HL-60 (cell line): ENCODE measurements around the gene VSX1.

ENCODE experiments used
- TF ChIP-seq, protein P1 (sequence below): IDR thresholded peaks from one replicate; pipeline ENCODE4 v1.5.1; 2011; ENCODE audit warnings: low read length, control low read depth, inconsistent platforms; ENCODE audit not compliant: insufficient read depth
- TF ChIP-seq, protein P2 (sequence below): IDR thresholded peaks from 2 replicates; pipeline ENCODE4 v1.6.1; 2012; ENCODE audit warnings: low read depth; ENCODE audit not compliant: insufficient replicate concordance

DNA sequence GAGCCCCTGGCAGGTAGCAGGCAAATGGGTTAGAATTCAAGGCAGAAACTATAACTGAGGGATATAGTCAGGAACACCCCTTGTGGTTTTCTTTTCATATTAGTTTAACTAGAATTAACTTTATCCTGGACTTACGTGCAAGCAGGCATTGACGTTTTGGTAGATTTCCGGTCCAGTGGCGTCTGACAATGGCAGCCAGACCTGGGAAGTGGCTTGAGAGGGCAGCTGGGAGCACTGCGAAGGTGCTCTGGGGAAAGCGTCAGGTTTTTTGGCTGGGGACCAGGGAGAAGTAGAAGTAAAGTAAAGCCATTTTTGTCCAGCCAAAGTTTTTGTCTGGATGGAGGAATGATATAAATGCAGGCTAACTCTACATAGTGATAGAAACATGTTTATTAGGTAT is 15.6 kb downstream of the VSX1 start:
- TF ChIP-seq, protein P1, sequence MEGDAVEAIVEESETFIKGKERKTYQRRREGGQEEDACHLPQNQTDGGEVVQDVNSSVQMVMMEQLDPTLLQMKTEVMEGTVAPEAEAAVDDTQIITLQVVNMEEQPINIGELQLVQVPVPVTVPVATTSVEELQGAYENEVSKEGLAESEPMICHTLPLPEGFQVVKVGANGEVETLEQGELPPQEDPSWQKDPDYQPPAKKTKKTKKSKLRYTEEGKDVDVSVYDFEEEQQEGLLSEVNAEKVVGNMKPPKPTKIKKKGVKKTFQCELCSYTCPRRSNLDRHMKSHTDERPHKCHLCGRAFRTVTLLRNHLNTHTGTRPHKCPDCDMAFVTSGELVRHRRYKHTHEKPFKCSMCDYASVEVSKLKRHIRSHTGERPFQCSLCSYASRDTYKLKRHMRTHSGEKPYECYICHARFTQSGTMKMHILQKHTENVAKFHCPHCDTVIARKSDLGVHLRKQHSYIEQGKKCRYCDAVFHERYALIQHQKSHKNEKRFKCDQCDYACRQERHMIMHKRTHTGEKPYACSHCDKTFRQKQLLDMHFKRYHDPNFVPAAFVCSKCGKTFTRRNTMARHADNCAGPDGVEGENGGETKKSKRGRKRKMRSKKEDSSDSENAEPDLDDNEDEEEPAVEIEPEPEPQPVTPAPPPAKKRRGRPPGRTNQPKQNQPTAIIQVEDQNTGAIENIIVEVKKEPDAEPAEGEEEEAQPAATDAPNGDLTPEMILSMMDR, result no peak
- TF ChIP-seq, protein P2, sequence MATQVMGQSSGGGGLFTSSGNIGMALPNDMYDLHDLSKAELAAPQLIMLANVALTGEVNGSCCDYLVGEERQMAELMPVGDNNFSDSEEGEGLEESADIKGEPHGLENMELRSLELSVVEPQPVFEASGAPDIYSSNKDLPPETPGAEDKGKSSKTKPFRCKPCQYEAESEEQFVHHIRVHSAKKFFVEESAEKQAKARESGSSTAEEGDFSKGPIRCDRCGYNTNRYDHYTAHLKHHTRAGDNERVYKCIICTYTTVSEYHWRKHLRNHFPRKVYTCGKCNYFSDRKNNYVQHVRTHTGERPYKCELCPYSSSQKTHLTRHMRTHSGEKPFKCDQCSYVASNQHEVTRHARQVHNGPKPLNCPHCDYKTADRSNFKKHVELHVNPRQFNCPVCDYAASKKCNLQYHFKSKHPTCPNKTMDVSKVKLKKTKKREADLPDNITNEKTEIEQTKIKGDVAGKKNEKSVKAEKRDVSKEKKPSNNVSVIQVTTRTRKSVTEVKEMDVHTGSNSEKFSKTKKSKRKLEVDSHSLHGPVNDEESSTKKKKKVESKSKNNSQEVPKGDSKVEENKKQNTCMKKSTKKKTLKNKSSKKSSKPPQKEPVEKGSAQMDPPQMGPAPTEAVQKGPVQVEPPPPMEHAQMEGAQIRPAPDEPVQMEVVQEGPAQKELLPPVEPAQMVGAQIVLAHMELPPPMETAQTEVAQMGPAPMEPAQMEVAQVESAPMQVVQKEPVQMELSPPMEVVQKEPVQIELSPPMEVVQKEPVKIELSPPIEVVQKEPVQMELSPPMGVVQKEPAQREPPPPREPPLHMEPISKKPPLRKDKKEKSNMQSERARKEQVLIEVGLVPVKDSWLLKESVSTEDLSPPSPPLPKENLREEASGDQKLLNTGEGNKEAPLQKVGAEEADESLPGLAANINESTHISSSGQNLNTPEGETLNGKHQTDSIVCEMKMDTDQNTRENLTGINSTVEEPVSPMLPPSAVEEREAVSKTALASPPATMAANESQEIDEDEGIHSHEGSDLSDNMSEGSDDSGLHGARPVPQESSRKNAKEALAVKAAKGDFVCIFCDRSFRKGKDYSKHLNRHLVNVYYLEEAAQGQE, result no peak
